ENCODE measurements around the gene POLR2J2.
"Not testable (repeated sequence)": the region's sequence is repeated elsewhere in the genome, so short reads cannot be mapped to it uniquely, and the experiment has no call there.

The POLR2J2 gene

GRCh38 chr7:102671166-102671955, at the start of gene POLR2J2:
Gene POLR2J2 (minus strand): TSS chr7:102671663. CDS start chr7:102671601, 62 bp downstream.
- not testable (repeated sequence) for H3K4me1 ChIP-seq (ENCODE audit: control insufficient read depth, low read depth, low read length); H3K36me3 ChIP-seq (ENCODE audit: control insufficient read depth, low read depth, low read length); H3K9me3 ChIP-seq (ENCODE audit: control insufficient read depth, low read depth, low read length); H3K27me3 ChIP-seq (ENCODE audit: control insufficient read depth, insufficient read depth, low read length); H3K27ac ChIP-seq (ENCODE audit: low read length); H3K9ac ChIP-seq (ENCODE audit: low read length)
- H3K4me3 ChIP-seq (ENCODE audit: low read length), result peak within 1 kb of the TSS; percentile 40

- not testable (repeated sequence) for H3K9ac ChIP-seq (ENCODE audit: low read length); H3K27me3 ChIP-seq (ENCODE audit: control insufficient read depth, insufficient read depth, low read length); H3K9me3 ChIP-seq (ENCODE audit: control insufficient read depth, low read depth, low read length); H3K27ac ChIP-seq (ENCODE audit: low read length); H3K36me3 ChIP-seq (ENCODE audit: control insufficient read depth, low read depth, low read length); H3K4me1 ChIP-seq (ENCODE audit: control insufficient read depth, low read depth, low read length); H3K4me3 ChIP-seq (ENCODE audit: low read length)
These were observed 47.0 kb upstream of the POLR2J2 start for GRCh38 chr7:102718491-102718890.

- peak overlapping the region; percentile 34 for H3K9ac ChIP-seq (ENCODE audit: low read length)
- not testable (repeated sequence) for H3K9me3 ChIP-seq (ENCODE audit: control insufficient read depth, low read depth, low read length); H3K27me3 ChIP-seq (ENCODE audit: control insufficient read depth, insufficient read depth, low read length); H3K36me3 ChIP-seq (ENCODE audit: control insufficient read depth, low read depth, low read length); H3K4me1 ChIP-seq (ENCODE audit: control insufficient read depth, low read depth, low read length); H3K27ac ChIP-seq (ENCODE audit: low read length); H3K4me3 ChIP-seq (ENCODE audit: low read length)
These were observed 44.3 kb upstream of the POLR2J2 start for GRCh38 chr7:102715718-102716117.

GRCh38 chr7:102714774-102715522, 43.5 kb upstream of the POLR2J2 start:
- not testable (repeated sequence) for H3K27me3 ChIP-seq (ENCODE audit: control insufficient read depth, insufficient read depth, low read length); H3K36me3 ChIP-seq (ENCODE audit: control insufficient read depth, low read depth, low read length); H3K27ac ChIP-seq (ENCODE audit: low read length); H3K4me1 ChIP-seq (ENCODE audit: control insufficient read depth, low read depth, low read length); H3K9me3 ChIP-seq (ENCODE audit: control insufficient read depth, low read depth, low read length); H3K9ac ChIP-seq (ENCODE audit: low read length); H3K4me3 ChIP-seq (ENCODE audit: low read length)

- H3K4me3 ChIP-seq (ENCODE audit: low read length); H3K36me3 ChIP-seq (ENCODE audit: control insufficient read depth, low read depth, low read length); H3K27me3 ChIP-seq (ENCODE audit: control insufficient read depth, insufficient read depth, low read length); H3K9ac ChIP-seq (ENCODE audit: low read length); H3K4me1 ChIP-seq (ENCODE audit: control insufficient read depth, low read depth, low read length); H3K27ac ChIP-seq (ENCODE audit: low read length); H3K9me3 ChIP-seq (ENCODE audit: control insufficient read depth, low read depth, low read length): not testable (repeated sequence)
These were observed 42.2 kb upstream of the POLR2J2 start for GRCh38 chr7:102713691-102714080.

GRCh38 chr7:102713011-102713690, 41.7 kb upstream of the POLR2J2 start:
- H3K4me1 ChIP-seq (ENCODE audit: control insufficient read depth, low read depth, low read length); H3K9ac ChIP-seq (ENCODE audit: low read length); H3K4me3 ChIP-seq (ENCODE audit: low read length); H3K36me3 ChIP-seq (ENCODE audit: control insufficient read depth, low read depth, low read length); H3K27ac ChIP-seq (ENCODE audit: low read length); H3K27me3 ChIP-seq (ENCODE audit: control insufficient read depth, insufficient read depth, low read length); H3K9me3 ChIP-seq (ENCODE audit: control insufficient read depth, low read depth, low read length): not testable (repeated sequence)

- H3K27ac ChIP-seq (ENCODE audit: low read length); H3K27me3 ChIP-seq (ENCODE audit: control insufficient read depth, insufficient read depth, low read length); H3K4me3 ChIP-seq (ENCODE audit: low read length); H3K9me3 ChIP-seq (ENCODE audit: control insufficient read depth, low read depth, low read length); H3K4me1 ChIP-seq (ENCODE audit: control insufficient read depth, low read depth, low read length); H3K36me3 ChIP-seq (ENCODE audit: control insufficient read depth, low read depth, low read length); H3K9ac ChIP-seq (ENCODE audit: low read length): not testable (repeated sequence)
These were observed 27.7 kb upstream of the POLR2J2 start for GRCh38 chr7:102698962-102699750.

GRCh38 chr7:102697642-102698512, 26.4 kb upstream of the POLR2J2 start:
- H3K36me3 ChIP-seq (ENCODE audit: control insufficient read depth, low read depth, low read length); H3K4me1 ChIP-seq (ENCODE audit: control insufficient read depth, low read depth, low read length); H3K27ac ChIP-seq (ENCODE audit: low read length); H3K4me3 ChIP-seq (ENCODE audit: low read length); H3K27me3 ChIP-seq (ENCODE audit: control insufficient read depth, insufficient read depth, low read length); H3K9me3 ChIP-seq (ENCODE audit: control insufficient read depth, low read depth, low read length); H3K9ac ChIP-seq (ENCODE audit: low read length): not testable (repeated sequence)

- not testable (repeated sequence) for H3K4me1 ChIP-seq (ENCODE audit: control insufficient read depth, low read depth, low read length); H3K36me3 ChIP-seq (ENCODE audit: control insufficient read depth, low read depth, low read length)
These were observed 24.5 kb upstream of the POLR2J2 start for GRCh38 chr7:102696009-102696408.

GRCh38 chr7:102695033-102695552, 23.6 kb upstream of the POLR2J2 start:
- not testable (repeated sequence) for H3K9me3 ChIP-seq (ENCODE audit: control insufficient read depth, low read depth, low read length); H3K27me3 ChIP-seq (ENCODE audit: control insufficient read depth, insufficient read depth, low read length); H3K4me1 ChIP-seq (ENCODE audit: control insufficient read depth, low read depth, low read length); H3K4me3 ChIP-seq (ENCODE audit: low read length); H3K9ac ChIP-seq (ENCODE audit: low read length); H3K36me3 ChIP-seq (ENCODE audit: control insufficient read depth, low read depth, low read length); H3K27ac ChIP-seq (ENCODE audit: low read length)

More at GRCh38 chr7:102696009-102696408, 24.5 kb upstream of the POLR2J2 start:
- not testable (repeated sequence) for H3K27me3 ChIP-seq (ENCODE audit: control insufficient read depth, insufficient read depth, low read length); H3K9me3 ChIP-seq (ENCODE audit: control insufficient read depth, low read depth, low read length); H3K27ac ChIP-seq (ENCODE audit: low read length); H3K4me3 ChIP-seq (ENCODE audit: low read length); H3K9ac ChIP-seq (ENCODE audit: low read length)

Data from iPS-18a (cell line).